ENCODE measurements around the gene CAMSAP1.

The CAMSAP1 gene

GRCh38 chr9:135788576-135789300, 118.6 kb downstream of the CAMSAP1 start:
- no peak for DNase-seq

- DNase-seq = no peak
Measured at GRCh38 chr9:135787776-135788575, 119.4 kb downstream of the CAMSAP1 start.

GRCh38 chr9:135787317-135787716, 120.0 kb downstream of the CAMSAP1 start:
- DNase-seq = no peak

GRCh38 chr9:135786146-135786690, 121.1 kb downstream of the CAMSAP1 start:
- DNase-seq = no peak

- no peak for DNase-seq
Measured at GRCh38 chr9:135785013-135785575, 122.3 kb downstream of the CAMSAP1 start.

GRCh38 chr9:135783540-135784245, 123.7 kb downstream of the CAMSAP1 start:
- no peak for DNase-seq

- DNase-seq = no peak
Measured at GRCh38 chr9:135782946-135783345, 124.4 kb downstream of the CAMSAP1 start.

- no peak for DNase-seq
Measured at GRCh38 chr9:135780626-135781025, 126.7 kb downstream of the CAMSAP1 start.

GRCh38 chr9:135780086-135780485, 127.3 kb downstream of the CAMSAP1 start:
- no peak for DNase-seq

- no peak for DNase-seq
Measured at GRCh38 chr9:135779571-135779970, 127.8 kb downstream of the CAMSAP1 start.

GRCh38 chr9:135778421-135778820, 128.9 kb downstream of the CAMSAP1 start:
- no peak for DNase-seq

- no peak for DNase-seq
Measured at GRCh38 chr9:135777623-135778177, 129.6 kb downstream of the CAMSAP1 start.

GRCh38 chr9:135776893-135777622, 130.3 kb downstream of the CAMSAP1 start:
- no peak for DNase-seq

GRCh38 chr9:135775911-135776310, 131.4 kb downstream of the CAMSAP1 start:
- DNase-seq = no peak

- no peak for DNase-seq
Measured at GRCh38 chr9:135774794-135775525, 132.4 kb downstream of the CAMSAP1 start.

- no peak for DNase-seq
Measured at GRCh38 chr9:135774239-135774747, 133.1 kb downstream of the CAMSAP1 start.

GRCh38 chr9:135773530-135774238, 133.7 kb downstream of the CAMSAP1 start:
- no peak for DNase-seq

GRCh38 chr9:135772702-135773493, 134.4 kb downstream of the CAMSAP1 start:
- DNase-seq = no peak

GRCh38 chr9:135772056-135772646, 135.2 kb downstream of the CAMSAP1 start:
- no peak for DNase-seq

Data from NK-92 treated with Interleukin-12 subunit alpha and Interleukin-12 subunit beta, amount 100 ng/mL, for 24 hours (cell line).